Left lung (tissue), 10 donors: ENCODE results near the gene ZNF785. TPM values are rescaled to one million over a fixed set of nuclear protein-coding genes. Genes with fewer than 3 reads are reported as not detected.

Source experiments
- ATAC-seq: fragments of 200-7000 bp; cut with Tn5 transposase; one replicate; pipeline ENCODE4 v1.9.1; 2020; ENCODE audit warnings: moderate library complexity
- DNase-seq, 4 donors: peaks; one replicate each; pipeline ENCODE4 v3.0.0-alpha.2; 2013 to 2020
- H3K27ac ChIP-seq, 2 donors: fragments of 200-600 bp; sonication (generic) in 1 of 2; one replicate each; pipeline versions ENCODE4 v1.5.0 to v1.8.0; 2020 to 2021
- H3K27me3 ChIP-seq, 2 donors: fragments of 200-600 bp; sonication (generic) in 1 of 2; one replicate each; pipeline versions ENCODE4 v1.5.0 to v1.8.0; 2020 to 2021
- H3K36me3 ChIP-seq, 2 donors: fragments of 200-600 bp; sonication (generic) in 1 of 2; one replicate each; pipeline versions ENCODE4 v1.5.0 to v1.8.0; 2020 to 2021
- H3K4me1 ChIP-seq, 2 donors: fragments of 200-600 bp; one replicate each; pipeline ENCODE4 v1.8.0; 2021
- H3K4me3 ChIP-seq, 2 donors: fragments of 200-600 bp; sonication (generic) in 1 of 2; one replicate each; pipeline versions ENCODE4 v1.5.0 to v1.8.0; 2020 to 2021; ENCODE audit warnings: mild to moderate bottlenecking in 1 of 2
- H3K9me3 ChIP-seq, 2 donors: fragments of 200-600 bp; sonication (generic) in 1 of 2; one replicate each; pipeline versions ENCODE4 v1.5.0 to v1.8.0; 2020 to 2021
- intact Hi-C, 2 donors: fragments of 100-400 bp; cut with DNase I; formaldehyde crosslinking; loops; one replicate each; pipeline versions ENCODE4 v1.11.2 to v1.14.2; 2022
- polyA plus RNA-seq, 6 donors: library from polyadenylated mRNA; unstranded; fragments of 120-200 nt; gene quantifications; one replicate each; pipeline ENCODE4 v1.2.1, GENCODE V29; 2013; ENCODE audit not compliant: insufficient read length in 6 of 6
- total RNA-seq, 2 donors: library from RNA; stranded (reverse); fragmentation: NEBNext Ultra II Directional; extraction: Animal tissue kit (Norgen Biotek cat#: 25700); gene quantifications; one replicate each; pipeline ENCODE4 v1.2.1, GENCODE V29; 2021
- TF ChIP-seq, protein P1 (sequence below), 2 donors: fragments of 200-600 bp; sonication (generic) in 1 of 2; IDR thresholded peaks; one replicate each; pipeline versions ENCODE4 v1.5.0 to v1.8.0; 2021; ENCODE audit warnings: antibody characterized with exemption in 2 of 2
- donor health status: DM: no; HTN: yes; CAD: no.
- donor health status: DM: no; HTN: no; CAD: no.

Gene ZNF785
- total and polyA plus RNA-seq, 8 donors, result 12.9 to 33.0 (median 28.7) TPM

DNA sequence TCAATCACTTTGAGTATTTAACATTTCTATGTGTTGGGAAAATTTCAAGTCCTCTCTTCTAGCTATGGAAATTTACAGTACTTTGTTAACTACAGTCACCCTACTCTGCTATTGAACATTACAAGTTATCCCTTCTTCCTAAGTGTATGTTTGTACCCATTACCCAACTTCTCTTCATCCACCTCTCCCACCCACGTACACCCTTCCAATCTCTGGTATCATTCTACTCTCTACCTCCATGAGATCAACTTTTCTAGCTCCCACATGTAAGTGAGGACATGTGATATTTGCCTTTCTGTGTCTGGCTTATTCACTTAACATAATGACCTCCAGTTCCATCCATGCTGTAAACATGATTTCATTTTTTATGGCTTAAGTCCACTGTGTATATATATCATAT, 10.8 kb downstream of the ZNF785 start:
- Histone ChIP-seq H3K4me3 (no peak overlapping the region), H3K27ac (no peak overlapping the region), H3K4me1 (peaks cover 5 to 25% of the 10 kb centered on the region in 2 donors), H3K36me3 (peaks cover 0 to 31% of the 10 kb centered on the region in 2 donors), H3K27me3 (no peaks in the 10 kb centered on the region), H3K9me3 (no peaks in the 10 kb centered on the region)
- TF ChIP-seq, protein P1, sequence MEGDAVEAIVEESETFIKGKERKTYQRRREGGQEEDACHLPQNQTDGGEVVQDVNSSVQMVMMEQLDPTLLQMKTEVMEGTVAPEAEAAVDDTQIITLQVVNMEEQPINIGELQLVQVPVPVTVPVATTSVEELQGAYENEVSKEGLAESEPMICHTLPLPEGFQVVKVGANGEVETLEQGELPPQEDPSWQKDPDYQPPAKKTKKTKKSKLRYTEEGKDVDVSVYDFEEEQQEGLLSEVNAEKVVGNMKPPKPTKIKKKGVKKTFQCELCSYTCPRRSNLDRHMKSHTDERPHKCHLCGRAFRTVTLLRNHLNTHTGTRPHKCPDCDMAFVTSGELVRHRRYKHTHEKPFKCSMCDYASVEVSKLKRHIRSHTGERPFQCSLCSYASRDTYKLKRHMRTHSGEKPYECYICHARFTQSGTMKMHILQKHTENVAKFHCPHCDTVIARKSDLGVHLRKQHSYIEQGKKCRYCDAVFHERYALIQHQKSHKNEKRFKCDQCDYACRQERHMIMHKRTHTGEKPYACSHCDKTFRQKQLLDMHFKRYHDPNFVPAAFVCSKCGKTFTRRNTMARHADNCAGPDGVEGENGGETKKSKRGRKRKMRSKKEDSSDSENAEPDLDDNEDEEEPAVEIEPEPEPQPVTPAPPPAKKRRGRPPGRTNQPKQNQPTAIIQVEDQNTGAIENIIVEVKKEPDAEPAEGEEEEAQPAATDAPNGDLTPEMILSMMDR (IDR thresholded peaks at IDR 0.05), result no peak
- DNase-seq (no peak), ATAC-seq (no peak)
- intact Hi-C loops, result no loop called here

DNA sequence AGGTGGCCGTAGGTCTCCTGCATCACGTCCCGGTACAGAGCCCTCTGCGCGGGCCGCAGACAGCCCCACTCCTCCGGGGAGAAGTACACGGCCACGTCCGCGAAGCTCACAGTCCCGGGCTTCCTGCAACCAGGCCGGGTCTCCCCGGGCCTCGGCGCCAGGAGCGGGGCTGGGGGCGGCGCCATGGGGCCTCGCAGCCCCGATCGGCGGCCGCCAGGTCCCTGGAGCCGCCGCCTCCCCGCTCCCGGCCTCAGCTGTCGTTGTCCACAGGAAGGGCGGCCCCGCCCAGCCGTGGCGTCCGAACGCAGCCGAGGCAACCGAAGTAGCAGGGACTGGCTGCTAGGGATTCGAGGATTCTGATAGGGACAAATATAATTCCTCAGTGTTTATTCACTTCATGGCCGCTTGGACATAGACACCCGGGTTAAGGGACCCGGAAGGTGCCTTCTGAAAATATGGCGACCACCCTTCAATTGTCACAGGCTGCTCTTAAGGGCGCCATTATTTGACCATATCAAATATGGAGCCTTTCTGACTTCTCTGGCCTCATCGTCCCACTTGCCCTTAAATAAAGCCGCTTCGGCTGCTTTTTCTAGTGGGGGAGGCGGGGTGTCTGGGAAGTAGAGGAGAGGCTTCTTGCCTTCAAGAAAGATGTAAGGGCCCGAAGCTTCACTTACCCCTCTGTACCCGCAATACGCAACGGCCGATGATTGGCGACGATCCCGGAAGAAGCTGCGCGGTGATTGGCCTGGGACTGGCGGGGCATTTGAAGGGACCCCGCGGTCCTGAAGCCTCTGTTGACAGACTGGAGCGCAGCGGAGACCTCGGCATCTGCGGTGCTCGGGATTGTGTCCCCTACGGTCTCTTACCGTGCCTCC, 13.8 kb downstream of the ZNF785 start, which contains the start of gene ZNF688:
Gene ZNF688 (minus strand): TSS at position 270 of the 878 bp plus-strand sequence. CDS start 85 bp downstream, at position 185.
- H3K27me3 ChIP-seq, result no peaks in the 10 kb centered on the region
- DNase-seq (peak; percentile 95 to 98 (median 95)), ATAC-seq (peak; percentile 89)
- peaks cover 0 to 6% of the 10 kb centered on the region in 2 donors for H3K36me3 ChIP-seq
- H3K4me3 ChIP-seq, result peak within 1 kb of the TSS; percentile 74 to 86
- intact Hi-C loops, result no loop called here
- H3K4me1 ChIP-seq, result peaks cover 5 to 52% of the 10 kb centered on the region in 2 donors
- peak within 1 kb of the TSS; percentile 98 to 99 for H3K27ac ChIP-seq
- TF ChIP-seq, protein P1 (IDR thresholded peaks at IDR 0.05), result no peak
- H3K9me3 ChIP-seq, result no peaks in the 10 kb centered on the region

DNA sequence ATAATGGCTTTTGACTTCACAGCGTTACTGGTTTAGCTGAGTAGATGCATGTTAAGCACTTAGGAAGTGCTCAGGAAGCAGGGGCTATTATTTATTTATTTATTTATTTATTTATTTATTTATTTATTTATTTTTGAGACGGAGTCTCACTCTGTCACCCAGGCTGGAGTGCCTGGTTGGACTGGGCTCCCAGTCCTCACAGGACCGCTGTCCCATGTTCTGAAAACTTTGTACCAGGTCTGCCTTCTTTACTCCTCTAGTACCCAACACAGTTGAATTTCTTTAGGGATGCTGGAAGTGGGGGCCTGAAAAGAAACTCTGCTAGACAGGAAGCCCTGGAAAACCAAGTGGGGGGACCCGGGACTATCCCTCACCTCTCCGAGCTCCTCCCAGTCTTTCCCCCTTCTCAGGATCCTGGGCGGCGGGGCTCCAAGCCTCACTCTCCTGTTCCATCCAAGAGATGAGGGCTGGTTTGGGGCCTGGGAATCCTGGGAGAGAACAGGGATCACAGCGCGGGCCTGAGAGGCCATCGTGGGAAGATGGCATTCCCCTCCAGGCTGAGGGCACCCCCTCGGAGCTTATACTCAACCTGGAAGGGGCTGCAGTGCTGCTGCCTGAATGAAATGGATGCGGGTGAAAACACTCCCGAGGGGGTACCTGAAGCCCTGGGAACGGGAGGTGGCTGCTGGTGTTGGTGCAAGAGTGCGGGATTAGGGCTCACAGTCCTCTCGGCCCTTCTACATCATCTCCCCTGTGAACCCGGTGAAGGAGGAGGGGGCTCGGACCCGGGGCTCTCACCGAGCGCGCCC, 14.7 kb downstream of the ZNF785 start:
- Histone ChIP-seq H3K9me3 (no peaks in the 10 kb centered on the region), H3K27ac (peak overlapping the region; percentile 98 to 99), H3K27me3 (no peaks in the 10 kb centered on the region), H3K4me1 (peaks cover 5 to 52% of the 10 kb centered on the region in 2 donors), H3K4me3 (peak overlapping the region; percentile 74 to 86), H3K36me3 (no peaks in the 10 kb centered on the region)
- intact Hi-C loops, result no loop called here
- ATAC-seq, result peak; percentile 14
- TF ChIP-seq, protein P1 (IDR thresholded peaks at IDR 0.05), result no peak
- DNase-seq, result peak in 1 of 4 donors; percentile 53

DNA sequence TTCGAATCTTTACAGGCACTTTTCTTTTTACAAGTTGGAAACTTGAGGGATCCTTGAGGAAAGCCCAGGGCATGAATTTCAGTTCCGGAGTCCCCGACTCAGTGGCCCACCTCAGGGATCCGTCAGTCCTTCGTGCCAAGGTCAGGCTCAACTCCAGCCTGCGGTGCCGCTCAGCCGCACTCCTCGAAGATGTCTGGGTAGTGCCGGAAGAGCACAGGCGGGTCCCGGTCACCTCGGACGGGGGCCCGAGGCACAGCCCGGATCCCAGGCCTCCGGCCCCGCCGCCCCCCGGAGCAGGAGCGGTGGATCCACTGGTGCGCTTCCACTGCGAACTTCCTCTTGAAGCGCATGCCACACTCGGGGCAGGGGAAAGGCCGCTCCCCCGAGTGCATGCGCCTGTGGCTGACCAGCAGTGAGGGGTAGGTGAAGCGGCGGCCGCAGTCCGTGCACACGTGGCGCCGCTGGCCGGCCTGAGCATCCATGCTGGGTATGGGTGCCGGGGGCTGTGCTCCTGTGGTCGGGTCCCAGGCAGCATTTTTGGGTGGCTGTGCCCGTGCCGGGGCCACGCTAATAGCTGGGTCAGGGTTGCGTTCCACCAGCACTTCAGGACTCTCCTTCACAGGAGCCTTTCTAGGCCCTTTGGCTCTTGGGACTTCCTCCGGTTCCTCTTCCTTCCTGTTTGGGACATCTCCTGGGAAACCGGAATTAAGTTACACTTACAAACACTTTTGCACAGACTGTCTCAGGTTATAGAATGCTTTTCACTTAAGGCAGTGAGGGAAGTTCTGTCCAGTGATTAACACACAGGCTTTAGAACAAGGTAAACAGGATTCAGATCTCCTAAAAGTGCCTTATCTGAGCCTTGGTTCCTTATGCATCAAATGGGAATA, 15.5 kb downstream of the ZNF785 start:
- peak overlapping the region in 1 of 2 donors; percentile 74 for H3K4me3 ChIP-seq
- H3K36me3 ChIP-seq, result no peaks in the 10 kb centered on the region
- H3K27ac ChIP-seq, result peak overlapping the region; percentile 98 to 99
- ATAC-seq (no peak), DNase-seq (peak in 1 of 4 donors; percentile 72)
- no peaks in the 10 kb centered on the region for H3K9me3 ChIP-seq
- intact Hi-C loops, result no loop called here
- peaks cover 5 to 52% of the 10 kb centered on the region in 2 donors for H3K4me1 ChIP-seq
- TF ChIP-seq, protein P1 (IDR thresholded peaks at IDR 0.05), result no peak
- H3K27me3 ChIP-seq, result no peaks in the 10 kb centered on the region
